ENCODE data around the gene PDLIM5.
"Not testable (repeated sequence)": the region's sequence is repeated elsewhere in the genome, so short reads cannot be mapped to it uniquely, and the experiment has no call there.

The PDLIM5 gene

GRCh38 chr4:94466371-94466770 lies 14.6 kb downstream of the PDLIM5 start:
- Mint-ChIP-seq H3K27ac (no peak overlapping the region), H3K4me1 (peaks cover 30% of the 10 kb centered on the region), H3K4me3 (no peak overlapping the region), H3K27me3 (ENCODE audit: low read depth, poor library complexity) (no peaks in the 10 kb centered on the region), H3K36me3 (ENCODE audit: low read depth) (peaks cover 73% of the 10 kb centered on the region), H3K9me3 (peaks cover 30% of the 10 kb centered on the region)
- TF ChIP-seq CTCF (IDR thresholded peaks at IDR 0.05): no peak
- DNase-seq: no peak

GRCh38 chr4:94466923-94467322 lies 15.2 kb downstream of the PDLIM5 start:
- Mint-ChIP-seq H3K9me3 (peaks cover 30% of the 10 kb centered on the region), H3K27me3 (ENCODE audit: low read depth, poor library complexity) (no peaks in the 10 kb centered on the region), H3K36me3 (ENCODE audit: low read depth) (peaks cover 68% of the 10 kb centered on the region), H3K4me3 (no peak overlapping the region), H3K4me1 (peaks cover 24% of the 10 kb centered on the region), H3K27ac (no peak overlapping the region)
- no peak for DNase-seq
- no peak for TF ChIP-seq CTCF (IDR thresholded peaks at IDR 0.05)

DNA sequence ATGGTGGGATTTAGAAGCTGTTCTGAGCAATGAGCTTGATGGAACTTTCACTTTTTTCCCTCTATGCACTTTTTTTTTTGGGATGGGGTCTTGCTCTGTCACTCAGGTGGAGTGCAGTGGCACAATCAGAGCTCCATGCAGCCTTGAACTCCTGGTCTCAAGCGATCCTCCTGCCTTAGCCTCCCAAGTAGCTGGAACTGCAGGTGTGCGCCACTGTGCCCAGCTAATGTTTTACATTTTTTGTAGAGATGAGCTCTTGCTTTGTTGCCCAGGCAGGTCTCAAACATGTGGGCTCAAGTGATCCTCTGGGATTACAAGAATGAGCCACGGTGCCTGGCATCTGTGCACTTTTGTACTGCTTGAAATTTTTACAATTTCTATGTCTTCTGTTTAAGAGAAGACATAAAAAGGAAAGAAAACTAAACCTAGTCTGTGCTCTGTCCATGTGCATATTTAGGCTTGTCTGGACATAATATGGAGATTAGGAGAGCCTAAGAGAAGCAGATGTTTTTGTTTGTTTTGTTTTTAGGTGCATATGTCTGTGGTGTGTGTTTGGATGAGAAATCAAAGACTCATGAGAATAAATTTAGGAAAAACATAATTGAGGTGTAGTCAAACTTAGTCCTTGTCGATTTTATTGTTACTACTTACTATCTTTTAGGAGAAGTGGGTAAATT lies 16.5 kb downstream of the PDLIM5 start:
- H3K4me3 Mint-ChIP-seq: no peak overlapping the region
- H3K9me3 Mint-ChIP-seq: peaks cover 35% of the 10 kb centered on the region
- DNase-seq: no peak
- peaks cover 68% of the 10 kb centered on the region for H3K36me3 Mint-ChIP-seq (ENCODE audit: low read depth)
- H3K4me1 Mint-ChIP-seq: peaks cover 21% of the 10 kb centered on the region
- TF ChIP-seq CTCF (IDR thresholded peaks at IDR 0.05): no peak
- H3K27ac Mint-ChIP-seq: peak overlapping the region; percentile 30
- H3K27me3 Mint-ChIP-seq (ENCODE audit: low read depth, poor library complexity): no peaks in the 10 kb centered on the region

GRCh38 chr4:94469221-94469784 lies 17.6 kb downstream of the PDLIM5 start:
- Mint-ChIP-seq H3K27me3 (ENCODE audit: low read depth, poor library complexity) (no peaks in the 10 kb centered on the region), H3K4me3 (peak overlapping the region; percentile 7), H3K36me3 (ENCODE audit: low read depth) (peaks cover 74% of the 10 kb centered on the region), H3K4me1 (peaks cover 11% of the 10 kb centered on the region), H3K27ac (peak overlapping the region; percentile 8), H3K9me3 (peaks cover 35% of the 10 kb centered on the region)
- no peak for TF ChIP-seq CTCF (IDR thresholded peaks at IDR 0.05)
- DNase-seq: no peak

DNA sequence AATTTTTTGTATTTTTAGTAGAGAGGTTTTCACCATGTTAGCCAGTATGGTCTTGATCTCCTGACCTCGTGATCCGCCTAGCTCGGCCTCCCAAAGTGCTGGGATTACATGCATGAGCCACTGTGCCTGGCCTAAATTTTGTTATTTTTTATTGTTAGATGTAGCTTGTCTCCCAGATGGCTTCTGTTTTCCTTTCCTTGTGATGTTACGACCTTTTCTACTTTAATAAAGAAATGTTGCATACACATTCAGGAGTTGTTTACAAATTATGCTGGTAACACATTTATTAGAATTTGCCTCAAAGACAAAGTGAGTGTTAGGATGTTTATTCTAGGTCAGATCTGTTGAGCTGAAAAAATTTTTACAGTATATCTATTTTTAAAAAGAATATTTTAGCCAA lies 18.4 kb downstream of the PDLIM5 start:
- TF ChIP-seq CTCF (IDR thresholded peaks at IDR 0.05): no peak
- peaks cover 74% of the 10 kb centered on the region for H3K36me3 Mint-ChIP-seq (ENCODE audit: low read depth)
- H3K27ac Mint-ChIP-seq: no peak overlapping the region

GRCh38 chr4:94470782-94471181 lies 19.0 kb downstream of the PDLIM5 start:
- not testable (repeated sequence) for H3K4me3 Mint-ChIP-seq; DNase-seq; H3K27ac Mint-ChIP-seq; H3K27me3 Mint-ChIP-seq (ENCODE audit: low read depth, poor library complexity)
- peaks cover 71% of the 10 kb centered on the region for H3K36me3 Mint-ChIP-seq (ENCODE audit: low read depth)
- peaks cover 35% of the 10 kb centered on the region for H3K9me3 Mint-ChIP-seq
- peaks cover 10% of the 10 kb centered on the region for H3K4me1 Mint-ChIP-seq

More for the DNA sequence above, 18.4 kb downstream of the PDLIM5 start:
- no peaks in the 10 kb centered on the region for H3K27me3 Mint-ChIP-seq (ENCODE audit: low read depth, poor library complexity)
- no peak for DNase-seq
- peaks cover 10% of the 10 kb centered on the region for H3K4me1 Mint-ChIP-seq
- H3K4me3 Mint-ChIP-seq: no peak overlapping the region
- H3K9me3 Mint-ChIP-seq: peaks cover 35% of the 10 kb centered on the region

Measured in nephron progenitor cell (in vitro differentiated cells).